K562 (cell line): ENCODE data around the gene ZDHHC18. TPM values are rescaled to one million over a fixed set of nuclear protein-coding genes. Genes with fewer than 3 reads are reported as not detected.

Experiments used
- ATF7 ChIP-seq: fragments of 450-650 bp; IDR thresholded peaks from 2 replicates; pipeline ENCODE4 v1.7.1; 2014; ENCODE audit warnings: mild to moderate bottlenecking, moderate library complexity
- BMI1 ChIP-seq: fragments of 150-350 bp; IDR thresholded peaks from 2 replicates; pipeline ENCODE4 v1.6.1; 2014; ENCODE audit warnings: low read length
- BRD4 ChIP-seq: fragments of 200-600 bp; sonication (generic); IDR thresholded peaks from 2 replicates; pipeline ENCODE4 v1.6.1; 2017; ENCODE audit warnings: inconsistent platforms
- CBX1 ChIP-seq: sonication (generic); IDR thresholded peaks from 2 replicates; pipeline ENCODE4 v1.6.1; 2016; ENCODE audit warnings: antibody characterized with exemption, low read depth, mild to moderate bottlenecking
- CHD7 ChIP-seq: fragments of 200-600 bp; sonication (generic); IDR thresholded peaks from one replicate; pipeline ENCODE4 v1.6.1; 2012; ENCODE audit warnings: mild to moderate bottlenecking, low read depth, low read length, inconsistent platforms
- CREB1 ChIP-seq, 2 experiments: sonication (generic) in 1 of 2; formaldehyde crosslinking in 1 of 2; IDR thresholded peaks; 2 replicates each; pipeline versions ENCODE4 v1.6.1 to v1.8.0; 2012 to 2022; ENCODE audit warnings: inconsistent platforms in 1 of 2, mild to moderate bottlenecking in 1 of 2, missing genetic modification reagents in 1 of 2, moderate library complexity in 1 of 2
- DEAF1 ChIP-seq: fragments of 450-650 bp; formaldehyde crosslinking; IDR thresholded peaks from 2 replicates; pipeline ENCODE4 v1.4.0; 2020; ENCODE audit warnings: mild to moderate bottlenecking, moderate library complexity
- FOS ChIP-seq: IDR thresholded peaks from 3 replicates; pipeline ENCODE4 v1.6.1; 2011; ENCODE audit not compliant: insufficient read length; ENCODE audit errors: extremely low read depth
- HCFC1 ChIP-seq: IDR thresholded peaks from 2 replicates; pipeline ENCODE4 v1.6.1; 2012; ENCODE audit warnings: low read depth, low read length, improper control_type of control experiment
- HDGF ChIP-seq: fragments of 450-650 bp; IDR thresholded peaks from 2 replicates; pipeline ENCODE4 v1.6.1; 2016
- IRF9 ChIP-seq: fragments of 450-650 bp; IDR thresholded peaks from 2 replicates; pipeline ENCODE4 v1.6.1; 2016; ENCODE audit warnings: missing biosample characterization, missing genetic modification characterization
- LARP7 ChIP-seq: fragments of 450-650 bp; IDR thresholded peaks from 2 replicates; pipeline ENCODE4 v1.6.1; 2016
- OTX1 ChIP-seq: fragments of 450-650 bp; formaldehyde crosslinking; IDR thresholded peaks from 2 replicates; pipeline ENCODE4 v1.4.0; 2022; ENCODE audit warnings: mild to moderate bottlenecking
- SIRT6 ChIP-seq: IDR thresholded peaks from one replicate; pipeline ENCODE4 v1.6.1; 2012; ENCODE audit warnings: low read depth, mild to moderate bottlenecking, control low read depth, inconsistent platforms, low read length, moderate library complexity
- ZNF174 ChIP-seq: fragments of 250-450 bp; sonication (Bioruptor Pico); IDR thresholded peaks from 2 replicates; pipeline ENCODE4 v1.4.0; 2020; ENCODE audit warnings: mild to moderate bottlenecking
- polyA plus RNA-seq, 8 experiments: library from polyadenylated mRNA; depleted of rRNA in 4 of 8; stranded (reverse) in 5 of 8; unstranded in 3 of 8; fragments of >200 nt; fragmentation: Nextera tagmentation in 2 of 8; fragmentation: Illumina TruSeq in 1 of 8; extraction: Ambion mirVana in 2 of 8; extraction: Trizol in 1 of 8; gene quantifications; 2 replicates each; pipeline versions ENCODE4 v1.2.1 to v1.2.3, GENCODE V29; 2011 to 2014; ENCODE audit warnings: inconsistent platforms in 1 of 8, missing spikeins in 1 of 8
- total RNA-seq, 7 experiments: library from RNA; depleted of rRNA in 6 of 7; stranded (reverse); fragments of >200 nt in 6 of 7; fragmentation: Illumina TruSeq in 2 of 7; extraction: Trizol in 2 of 7; gene quantifications; 2 replicates each; pipeline versions ENCODE4 v1.2.1 to v1.2.3, GENCODE V29; 2011 to 2021; ENCODE audit warnings: low replicate concordance in 1 of 7

The ZDHHC18 gene
- total and polyA plus RNA-seq, 9 of the 15 experiments (the other 6 are each of a cell fraction or from before 2014, with no cell fraction given) = 0.42 to 35.6 (median 15.8) TPM

GRCh38 chr1:26788836-26789611 is 37.5 kb upstream of the ZDHHC18 start (continued):
- TF ChIP-seq IRF9 (tag) (0 out of 2 replicates have a peak, but pooled peaks have one; percentile 4), HCFC1 (peak; percentile 58; the same call in 1 of the 2 replicates), BRD4 (0 out of 2 replicates have a peak, but pooled peaks have one; percentile 42), FOS (no peak), OTX1 (CRISPR knock-in tag) (no peak), CBX1 (0 out of 2 replicates have a peak, but pooled peaks have one; percentile 31), ZNF174 (CRISPR knock-in tag) (no peak), CREB1 (IDR thresholded peaks at IDR 0.05) (no peak), CREB1 (CRISPR knock-in tag; IDR thresholded peaks at IDR 0.05) (no peak), CHD7 (peak; percentile 46), ATF7 (no peak; the same call in 1 of the 2 replicates), DEAF1 (CRISPR knock-in tag) (peak; percentile 99), BMI1 (no peak), SIRT6 (no peak), HDGF (peak; percentile 95; the same call in 1 of the 2 replicates), LARP7 (0 out of 2 replicates have a peak, but pooled peaks have one; percentile 71)
